Inferior parietal cortex (tissue), 1 donor: ENCODE results near the gene SDHC.

Source experiments
- DNase-seq: peaks from one replicate; pipeline ENCODE4 v3.0.0-alpha.2; 2016; ENCODE audit errors: extremely low spot score

Gene SDHC

GRCh38 chr1:161314201-161314981 is at the start of gene SDHC:
TSS of gene SDHC (plus strand) at chr1:161314381. CDS start at chr1:161314406, 25 bp downstream.
- peak; percentile 95 for DNase-seq

- no peak for DNase-seq
These were observed 48.9 kb upstream of the SDHC start for GRCh38 chr1:161265305-161265704.

- no peak for DNase-seq
These were observed 48.0 kb upstream of the SDHC start for GRCh38 chr1:161266202-161266601.

GRCh38 chr1:161266836-161267235 is 47.3 kb upstream of the SDHC start:
- no peak for DNase-seq

GRCh38 chr1:161267321-161267720 is 46.9 kb upstream of the SDHC start:
- DNase-seq, result no peak

GRCh38 chr1:161273402-161273801 is 40.8 kb upstream of the SDHC start:
- DNase-seq, result no peak

- DNase-seq, result no peak
These were observed 39.3 kb upstream of the SDHC start for GRCh38 chr1:161274874-161275273.

- no peak for DNase-seq
These were observed 31.2 kb upstream of the SDHC start for GRCh38 chr1:161282991-161283390.

- DNase-seq, result no peak
These were observed 29.1 kb upstream of the SDHC start for GRCh38 chr1:161285113-161285512.

- no peak for DNase-seq
These were observed 28.7 kb upstream of the SDHC start for GRCh38 chr1:161285521-161285920.

- no peak for DNase-seq
These were observed 26.6 kb upstream of the SDHC start for GRCh38 chr1:161287482-161288054.

- no peak for DNase-seq
These were observed 23.4 kb upstream of the SDHC start for GRCh38 chr1:161290779-161291178.

- no peak for DNase-seq
These were observed 16.8 kb upstream of the SDHC start for GRCh38 chr1:161297415-161297814.

GRCh38 chr1:161298116-161298515 is 16.1 kb upstream of the SDHC start:
- DNase-seq, result no peak

GRCh38 chr1:161299347-161299746 is 14.8 kb upstream of the SDHC start:
- DNase-seq, result no peak

- DNase-seq, result no peak
These were observed 13.7 kb upstream of the SDHC start for GRCh38 chr1:161300478-161300877.

- no peak for DNase-seq
These were observed 9.0 kb upstream of the SDHC start for GRCh38 chr1:161304927-161305866.

- DNase-seq, result peak; percentile 62
These were observed 8.2 kb upstream of the SDHC start for GRCh38 chr1:161305867-161306519.

GRCh38 chr1:161307230-161307768 is 6.9 kb upstream of the SDHC start:
- DNase-seq, result peak; percentile 27

GRCh38 chr1:161307892-161308638 is 6.1 kb upstream of the SDHC start:
- no peak for DNase-seq

GRCh38 chr1:161309868-161310267 is 4.3 kb upstream of the SDHC start, which contains the start of gene MPZ:
TSS of gene MPZ (minus strand) at chr1:161309968. CDS start at chr1:161309905, 63 bp downstream.
- DNase-seq, result no peak
